ENCODE results near the gene PREB.

DNA sequence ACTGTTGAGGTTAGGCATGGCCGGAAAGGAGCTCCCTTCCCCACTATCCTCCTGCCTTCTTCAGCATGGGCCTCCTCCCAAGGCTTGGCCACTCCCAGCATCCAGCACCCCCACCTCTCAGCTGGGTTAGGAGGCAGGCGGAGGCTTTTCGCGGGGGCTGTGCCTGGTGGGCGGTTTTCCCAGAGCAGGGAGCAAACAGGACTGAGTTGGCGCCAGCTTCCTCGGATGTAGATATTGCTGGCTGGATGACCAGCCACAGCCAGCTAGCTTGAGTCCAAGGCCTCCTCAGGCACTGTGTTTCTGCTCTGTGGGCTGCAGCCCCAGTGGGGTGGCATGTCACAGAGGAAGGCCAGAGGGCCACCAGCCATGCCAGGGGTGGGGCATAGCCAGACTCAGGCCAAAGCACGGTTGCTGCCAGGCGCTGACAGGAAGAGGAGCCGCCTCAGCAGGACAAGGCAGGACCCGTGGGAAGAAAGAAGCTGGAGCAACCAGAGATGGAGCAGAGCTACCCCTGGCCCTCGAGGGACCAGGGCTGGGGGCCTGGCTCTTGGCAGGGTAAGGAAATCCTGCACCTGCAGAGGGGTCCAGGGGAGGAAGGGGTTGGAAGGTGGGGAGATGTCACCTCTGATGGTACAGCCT is 14.5 kb upstream of the PREB start, which contains the start of gene TCF23:
- no peak for TF ChIP-seq CTCF (IDR thresholded peaks at IDR 0.05)
- no peak for TF ChIP-seq POLR2A (IDR thresholded peaks at IDR 0.05)
